Measurements from ENCODE around the gene RTBDN. TPM values are rescaled to one million over a fixed set of nuclear protein-coding genes. Genes with fewer than 3 reads are reported as not detected.

Gene RTBDN
- polyA plus RNA-seq, 4 donors: 0.64 to 1.7 (median 0.67) TPM; not detected in 1

DNA sequence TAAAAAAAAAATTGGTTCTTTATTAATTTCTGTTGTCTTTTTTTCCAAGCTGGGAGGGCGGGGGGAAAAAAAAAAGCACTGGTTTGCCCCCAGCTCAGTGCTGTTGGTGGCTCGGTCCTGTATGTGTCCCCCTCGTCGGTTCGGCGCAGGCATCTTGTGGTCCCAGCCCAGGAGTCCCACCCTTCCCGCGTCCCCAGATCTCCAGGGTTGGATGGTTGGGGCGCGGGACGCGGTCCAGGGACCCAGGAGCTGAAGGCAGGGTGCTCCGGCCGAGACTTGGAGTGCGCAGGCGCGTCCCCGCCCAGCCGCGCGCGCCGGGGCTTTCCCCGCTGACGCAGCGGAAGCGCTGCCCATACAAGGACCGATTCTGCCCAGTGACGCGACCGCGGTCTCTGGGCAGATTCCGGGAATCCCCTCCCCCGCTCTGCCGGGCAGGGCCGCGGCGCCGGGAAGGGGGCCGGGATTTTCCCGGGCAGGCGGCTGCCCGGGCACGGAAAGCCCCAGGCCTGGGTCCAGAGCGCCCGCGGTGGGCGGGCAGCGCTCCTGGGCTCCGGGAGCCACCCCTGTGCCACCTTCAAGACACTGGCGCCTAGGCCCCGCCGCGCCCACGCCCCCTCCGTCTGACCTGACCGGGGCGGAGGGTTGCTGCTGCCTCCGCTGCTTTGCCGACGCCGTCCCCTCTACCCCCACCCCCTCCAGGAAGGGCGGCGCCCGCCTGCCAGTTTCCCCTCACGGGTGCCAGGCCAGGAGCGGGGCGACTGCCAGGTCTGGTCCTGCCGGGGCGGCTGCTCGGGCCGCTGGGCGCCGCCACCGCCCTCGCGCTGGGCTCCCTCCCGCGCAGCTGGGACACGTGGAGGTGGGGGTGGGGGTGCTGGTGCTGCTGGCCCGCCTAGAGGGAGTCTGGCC lies 40.8 kb downstream of the RTBDN start:
- H3K4me3 ChIP-seq (ENCODE audit: low read depth in 1 of 3, low read length in 3 of 3): peak overlapping the region; percentile 85 to 97 (median 89)
- peaks cover 0 to 24% (median 0%) of the 10 kb centered on the region in 3 donors for H3K36me3 ChIP-seq (ENCODE audit: control insufficient read depth in 3 of 3, insufficient read depth in 2 of 3, low read depth in 1 of 3, low read length in 3 of 3)
- peak; percentile 94 to 98 for DNase-seq
- H3K9me3 ChIP-seq (ENCODE audit: control insufficient read depth in 2 of 2, insufficient read depth in 1 of 2, low read depth in 1 of 2, low read length in 1 of 2): no peaks in the 10 kb centered on the region
- no peak for FAIRE-seq
- WGBS, 3 donors: 0 to 1% (median 1%) methylated on average over 69 to 81 of the region's 81 CpGs
- H3K27ac ChIP-seq (ENCODE audit: low read depth in 1 of 3, low read length in 2 of 3): peak overlapping the region; percentile 98 to 99 (median 98)
- H3K27me3 ChIP-seq (ENCODE audit: control insufficient read depth in 3 of 3, insufficient read depth in 3 of 3, low read length in 3 of 3): no peaks in the 10 kb centered on the region
- peaks cover 0 to 46% (median under 1%) of the 10 kb centered on the region in 3 donors for H3K4me1 ChIP-seq (ENCODE audit: control insufficient read depth in 3 of 3, insufficient read depth in 2 of 3, low read depth in 1 of 3, low read length in 2 of 3)

DNA sequence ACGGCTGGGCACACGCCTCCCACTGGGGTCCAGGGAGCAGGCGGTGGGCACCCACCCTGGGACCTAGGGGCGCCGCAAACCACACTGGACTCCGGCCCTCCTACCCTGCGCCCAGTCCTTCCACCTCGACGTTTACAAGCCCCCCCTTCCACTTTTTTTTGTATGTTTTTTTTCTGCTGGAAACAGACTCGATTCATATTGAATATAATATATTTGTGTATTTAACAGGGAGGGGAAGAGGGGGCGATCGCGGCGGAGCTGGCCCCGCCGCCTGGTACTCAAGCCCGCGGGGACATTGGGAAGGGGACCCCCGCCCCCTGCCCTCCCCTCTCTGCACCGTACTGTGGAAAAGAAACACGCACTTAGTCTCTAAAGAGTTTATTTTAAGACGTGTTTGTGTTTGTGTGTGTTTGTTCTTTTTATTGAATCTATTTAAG lies 41.5 kb downstream of the RTBDN start:
- WGBS, 3 donors: 0 to 1% (median 0%) methylated on average over 22 of the region's 22 CpGs
- peaks cover 0 to 20% (median 0%) of the 10 kb centered on the region in 3 donors for H3K36me3 ChIP-seq (ENCODE audit: control insufficient read depth in 3 of 3, insufficient read depth in 2 of 3, low read depth in 1 of 3, low read length in 3 of 3)
- H3K4me3 ChIP-seq (ENCODE audit: low read depth in 1 of 3, low read length in 3 of 3): peak overlapping the region; percentile 85 to 97 (median 89)
- H3K9me3 ChIP-seq (ENCODE audit: control insufficient read depth in 2 of 2, insufficient read depth in 1 of 2, low read depth in 1 of 2, low read length in 1 of 2): no peaks in the 10 kb centered on the region
- DNase-seq (no peak), FAIRE-seq (no peak)
- H3K27ac ChIP-seq (ENCODE audit: low read depth in 1 of 3, low read length in 2 of 3): peak overlapping the region; percentile 98 to 99 (median 98)
- H3K27me3 ChIP-seq (ENCODE audit: control insufficient read depth in 3 of 3, insufficient read depth in 3 of 3, low read length in 3 of 3): no peaks in the 10 kb centered on the region
- H3K4me1 ChIP-seq (ENCODE audit: control insufficient read depth in 3 of 3, insufficient read depth in 2 of 3, low read depth in 1 of 3, low read length in 2 of 3): peaks cover 0 to 53% (median 3%) of the 10 kb centered on the region in 3 donors

DNA sequence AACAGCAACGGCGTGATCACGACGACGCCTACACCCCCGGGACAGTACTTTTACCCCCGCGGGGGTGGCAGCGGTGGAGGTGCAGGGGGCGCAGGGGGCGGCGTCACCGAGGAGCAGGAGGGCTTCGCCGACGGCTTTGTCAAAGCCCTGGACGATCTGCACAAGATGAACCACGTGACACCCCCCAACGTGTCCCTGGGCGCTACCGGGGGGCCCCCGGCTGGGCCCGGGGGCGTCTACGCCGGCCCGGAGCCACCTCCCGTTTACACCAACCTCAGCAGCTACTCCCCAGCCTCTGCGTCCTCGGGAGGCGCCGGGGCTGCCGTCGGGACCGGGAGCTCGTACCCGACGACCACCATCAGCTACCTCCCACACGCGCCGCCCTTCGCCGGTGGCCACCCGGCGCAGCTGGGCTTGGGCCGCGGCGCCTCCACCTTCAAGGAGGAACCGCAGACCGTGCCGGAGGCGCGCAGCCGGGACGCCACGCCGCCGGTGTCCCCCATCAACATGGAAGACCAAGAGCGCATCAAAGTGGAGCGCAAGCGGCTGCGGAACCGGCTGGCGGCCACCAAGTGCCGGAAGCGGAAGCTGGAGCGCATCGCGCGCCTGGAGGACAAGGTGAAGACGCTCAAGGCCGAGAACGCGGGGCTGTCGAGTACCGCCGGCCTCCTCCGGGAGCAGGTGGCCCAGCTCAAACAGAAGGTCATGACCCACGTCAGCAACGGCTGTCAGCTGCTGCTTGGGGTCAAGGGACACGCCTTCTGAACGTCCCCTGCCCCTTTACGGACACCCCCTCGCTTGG lies 42.1 kb downstream of the RTBDN start:
- Histone ChIP-seq H3K9me3 (ENCODE audit: control insufficient read depth in 2 of 2, insufficient read depth in 1 of 2, low read depth in 1 of 2, low read length in 1 of 2) (no peaks in the 10 kb centered on the region), H3K4me1 (ENCODE audit: control insufficient read depth in 3 of 3, insufficient read depth in 2 of 3, low read depth in 1 of 3, low read length in 2 of 3) (peaks cover 0 to 58% (median 3%) of the 10 kb centered on the region in 3 donors), H3K27ac (ENCODE audit: low read depth in 1 of 3, low read length in 2 of 3) (peak overlapping the region; percentile 98 to 99 (median 98)), H3K4me3 (ENCODE audit: low read depth in 1 of 3, low read length in 3 of 3) (peak overlapping the region; percentile 85 to 97 (median 89)), H3K27me3 (ENCODE audit: control insufficient read depth in 3 of 3, insufficient read depth in 3 of 3, low read length in 3 of 3) (no peaks in the 10 kb centered on the region), H3K36me3 (ENCODE audit: control insufficient read depth in 3 of 3, insufficient read depth in 2 of 3, low read depth in 1 of 3, low read length in 3 of 3) (peaks cover 0 to 15% (median 0%) of the 10 kb centered on the region in 3 donors)
- 0% methylated on average over 72 to 84 of the region's 84 CpGs for WGBS, 3 donors
- FAIRE-seq (no peak), DNase-seq (peak; percentile 73 to 75)

DNA sequence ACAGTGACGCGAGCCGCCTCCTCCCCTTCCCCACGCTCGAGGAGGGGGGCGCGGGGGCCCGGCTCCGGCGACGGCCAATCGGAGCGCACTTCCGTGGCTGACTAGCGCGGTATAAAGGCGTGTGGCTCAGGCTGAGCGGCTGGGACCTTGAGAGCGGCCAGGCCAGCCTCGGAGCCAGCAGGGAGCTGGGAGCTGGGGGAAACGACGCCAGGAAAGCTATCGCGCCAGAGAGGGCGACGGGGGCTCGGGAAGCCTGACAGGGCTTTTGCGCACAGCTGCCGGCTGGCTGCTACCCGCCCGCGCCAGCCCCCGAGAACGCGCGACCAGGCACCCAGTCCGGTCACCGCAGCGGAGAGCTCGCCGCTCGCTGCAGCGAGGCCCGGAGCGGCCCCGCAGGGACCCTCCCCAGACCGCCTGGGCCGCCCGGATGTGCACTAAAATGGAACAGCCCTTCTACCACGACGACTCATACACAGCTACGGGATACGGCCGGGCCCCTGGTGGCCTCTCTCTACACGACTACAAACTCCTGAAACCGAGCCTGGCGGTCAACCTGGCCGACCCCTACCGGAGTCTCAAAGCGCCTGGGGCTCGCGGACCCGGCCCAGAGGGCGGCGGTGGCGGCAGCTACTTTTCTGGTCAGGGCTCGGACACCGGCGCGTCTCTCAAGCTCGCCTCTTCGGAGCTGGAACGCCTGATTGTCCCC lies 42.9 kb downstream of the RTBDN start, which contains the start of gene JUNB:
Gene JUNB (plus strand): TSS at position 142 of the 706 bp plus-strand sequence. CDS start 286 bp downstream, at position 428.
- DNase-seq (peak; percentile 97 to 99), FAIRE-seq (no peak)
- WGBS, 3 donors: 0% methylated on average over 50 to 73 of the region's 73 CpGs
- Histone ChIP-seq H3K27ac (ENCODE audit: low read depth in 1 of 3, low read length in 2 of 3) (peak within 1 kb of the TSS; percentile 98 to 99 (median 98)), H3K36me3 (ENCODE audit: control insufficient read depth in 3 of 3, insufficient read depth in 2 of 3, low read depth in 1 of 3, low read length in 3 of 3) (peaks cover 0 to 8% (median 0%) of the 10 kb centered on the region in 3 donors), H3K4me1 (ENCODE audit: control insufficient read depth in 3 of 3, insufficient read depth in 2 of 3, low read depth in 1 of 3, low read length in 2 of 3) (peaks cover 0 to 61% (median 3%) of the 10 kb centered on the region in 3 donors), H3K27me3 (ENCODE audit: control insufficient read depth in 3 of 3, insufficient read depth in 3 of 3, low read length in 3 of 3) (no peaks in the 10 kb centered on the region), H3K9me3 (ENCODE audit: control insufficient read depth in 2 of 2, insufficient read depth in 1 of 2, low read depth in 1 of 2, low read length in 1 of 2) (no peaks in the 10 kb centered on the region), H3K4me3 (ENCODE audit: low read depth in 1 of 3, low read length in 3 of 3) (peak within 1 kb of the TSS; percentile 85 to 97 (median 89))

DNA sequence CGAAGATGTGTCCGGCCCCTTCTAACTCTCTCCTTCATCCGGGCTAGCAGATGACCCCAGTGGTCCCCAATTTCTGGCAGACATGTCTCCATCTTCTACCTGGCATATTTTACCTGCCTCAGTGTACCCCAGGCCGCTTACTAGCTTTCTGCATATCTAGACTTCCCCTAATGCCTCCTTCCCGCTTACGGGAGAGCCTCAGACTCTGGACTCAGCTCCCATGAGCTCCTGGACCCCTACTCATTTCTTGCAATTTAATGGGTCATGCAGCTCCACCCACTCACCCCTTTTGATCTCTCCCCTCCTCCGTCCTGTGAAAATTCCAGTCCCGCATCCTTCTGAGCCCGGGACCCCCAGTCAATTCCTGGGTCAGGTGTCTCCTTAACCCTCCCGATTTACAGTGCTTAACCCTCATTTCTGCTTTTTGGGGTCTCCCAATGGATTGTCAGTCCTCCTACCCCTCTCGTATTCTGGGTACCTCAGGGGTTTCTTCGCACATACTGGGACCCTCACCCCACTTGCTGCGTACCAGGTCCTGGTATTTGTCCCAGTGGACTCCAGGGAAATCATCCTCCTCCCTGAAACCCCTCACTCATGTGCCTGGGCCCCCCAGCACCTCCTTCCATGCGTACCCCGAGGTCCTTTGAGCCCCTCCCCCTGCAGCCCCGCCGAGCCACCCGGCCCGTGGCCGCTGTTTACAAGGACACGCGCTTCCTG lies 43.6 kb downstream of the RTBDN start:
- Histone ChIP-seq H3K36me3 (ENCODE audit: control insufficient read depth in 3 of 3, insufficient read depth in 2 of 3, low read depth in 1 of 3, low read length in 3 of 3) (peaks cover 0 to 8% (median 0%) of the 10 kb centered on the region in 3 donors), H3K27ac (ENCODE audit: low read depth in 1 of 3, low read length in 2 of 3) (peak overlapping the region; percentile 98 to 99 (median 98)), H3K9me3 (ENCODE audit: control insufficient read depth in 2 of 2, insufficient read depth in 1 of 2, low read depth in 1 of 2, low read length in 1 of 2) (no peaks in the 10 kb centered on the region), H3K4me1 (ENCODE audit: control insufficient read depth in 3 of 3, insufficient read depth in 2 of 3, low read depth in 1 of 3, low read length in 2 of 3) (peaks cover 3 to 61% (median 8%) of the 10 kb centered on the region in 3 donors), H3K27me3 (ENCODE audit: control insufficient read depth in 3 of 3, insufficient read depth in 3 of 3, low read length in 3 of 3) (no peaks in the 10 kb centered on the region), H3K4me3 (ENCODE audit: low read depth in 1 of 3, low read length in 3 of 3) (peak overlapping the region; percentile 33 to 97 (median 60))
- 0 to 2% (median 1%) methylated on average over 22 of the region's 22 CpGs for WGBS, 3 donors
- peak; percentile 55 to 61 for DNase-seq
- FAIRE-seq: no peak

DNA sequence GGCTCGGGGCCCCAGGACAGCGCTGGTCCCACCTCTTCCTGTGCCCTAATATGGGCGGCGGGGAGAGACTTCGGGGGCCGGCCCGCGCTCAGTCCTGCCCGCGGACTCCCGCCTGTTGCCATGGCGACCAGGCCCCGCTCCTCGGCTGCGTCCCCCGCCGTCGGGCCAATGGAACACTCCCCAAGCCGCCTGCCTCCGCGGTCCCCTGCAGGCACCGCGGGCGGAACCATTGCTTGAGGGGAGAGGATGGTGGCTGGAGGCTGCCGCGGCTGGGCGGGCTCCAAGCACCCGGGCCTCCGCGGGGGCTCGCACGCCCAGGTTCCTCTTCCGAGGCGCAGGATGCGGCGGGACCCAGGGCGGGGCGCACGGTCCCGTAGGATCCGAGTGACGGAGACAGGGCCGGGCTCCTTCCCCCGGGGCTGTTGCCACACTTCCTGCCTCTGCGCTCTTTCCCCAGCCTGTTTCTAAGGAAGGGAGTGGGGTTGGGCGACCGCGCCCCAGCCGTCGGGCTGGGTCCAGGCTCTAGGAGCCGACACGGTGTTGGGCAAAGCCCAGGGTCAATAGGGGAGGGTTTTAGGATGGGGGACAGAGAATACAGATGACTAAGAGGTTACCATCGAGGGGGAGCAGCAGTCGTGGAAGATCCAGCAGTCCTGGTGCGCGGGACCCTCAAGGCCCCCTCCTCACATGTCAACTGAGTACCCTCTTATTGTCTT lies 44.3 kb downstream of the RTBDN start:
- H3K27me3 ChIP-seq (ENCODE audit: control insufficient read depth in 3 of 3, insufficient read depth in 3 of 3, low read length in 3 of 3): no peaks in the 10 kb centered on the region
- H3K9me3 ChIP-seq (ENCODE audit: control insufficient read depth in 2 of 2, insufficient read depth in 1 of 2, low read depth in 1 of 2, low read length in 1 of 2): no peaks in the 10 kb centered on the region
- peaks cover 0 to 8% (median 0%) of the 10 kb centered on the region in 3 donors for H3K36me3 ChIP-seq (ENCODE audit: control insufficient read depth in 3 of 3, insufficient read depth in 2 of 3, low read depth in 1 of 3, low read length in 3 of 3)
- FAIRE-seq (no peak), DNase-seq (peak; percentile 95 to 99)
- peak overlapping the region; percentile 33 to 97 (median 60) for H3K4me3 ChIP-seq (ENCODE audit: low read depth in 1 of 3, low read length in 3 of 3)
- WGBS, 3 donors: 0 to 1% (median 0%) methylated on average over 43 to 56 of the region's 56 CpGs
- peaks cover 8 to 63% (median 8%) of the 10 kb centered on the region in 3 donors for H3K4me1 ChIP-seq (ENCODE audit: control insufficient read depth in 3 of 3, insufficient read depth in 2 of 3, low read depth in 1 of 3, low read length in 2 of 3)
- peak overlapping the region; percentile 98 to 99 (median 98) for H3K27ac ChIP-seq (ENCODE audit: low read depth in 1 of 3, low read length in 2 of 3)

All from small intestine (tissue), 7 donors.